Liver (tissue), 9 donors: ENCODE measurements around the gene SURF6. TPM values are rescaled to one million over a fixed set of nuclear protein-coding genes. Genes with fewer than 3 reads are reported as not detected.

Experiments used
- DNase-seq: peaks from one replicate; pipeline ENCODE4 v3.0.0-alpha.2; 2017; ENCODE audit warnings: low spot score
- H3K27ac ChIP-seq, 2 donors: one replicate each; pipeline ENCODE4 v1.7.0; 2013; ENCODE audit warnings: inconsistent platforms in 2 of 2, low read length in 2 of 2, control low read depth in 1 of 2, low read depth in 1 of 2, mild to moderate bottlenecking in 1 of 2
- H3K27me3 ChIP-seq, 4 donors: one replicate each; pipeline versions ENCODE4 v1.6.1 to v1.7.0; 2013; ENCODE audit warnings: low read length in 3 of 4, inconsistent platforms in 1 of 4, mild to moderate bottlenecking in 1 of 4, moderate library complexity in 1 of 4; ENCODE audit not compliant: control insufficient read depth in 4 of 4, insufficient read depth in 4 of 4
- H3K36me3 ChIP-seq, 4 donors: one replicate each; pipeline versions ENCODE4 v1.6.1 to v1.7.0; 2013; ENCODE audit warnings: low read length in 3 of 4, mild to moderate bottlenecking in 3 of 4, low read depth in 1 of 4, moderate library complexity in 1 of 4; ENCODE audit not compliant: control insufficient read depth in 4 of 4, insufficient read depth in 3 of 4
- H3K4me1 ChIP-seq, 4 donors: one replicate each; pipeline versions ENCODE4 v1.6.1 to v1.7.0; 2013; ENCODE audit warnings: low read length in 3 of 4, mild to moderate bottlenecking in 3 of 4, moderate library complexity in 1 of 4; ENCODE audit not compliant: control insufficient read depth in 4 of 4, insufficient read depth in 4 of 4
- H3K4me3 ChIP-seq, 3 donors: one replicate each; pipeline versions ENCODE4 v1.6.1 to v1.7.0; 2013; ENCODE audit warnings: low read length in 3 of 3, control low read depth in 1 of 3, low read depth in 1 of 3, mild to moderate bottlenecking in 1 of 3
- H3K9ac ChIP-seq, 2 donors: one replicate each; pipeline ENCODE4 v1.7.0; 2013; ENCODE audit warnings: low read length in 2 of 2, mild to moderate bottlenecking in 2 of 2, moderate library complexity in 2 of 2, control low read depth in 1 of 2, low read depth in 1 of 2
- H3K9me3 ChIP-seq, 4 donors: one replicate each; pipeline versions ENCODE4 v1.6.1 to v1.7.0; 2013; ENCODE audit warnings: low read length in 3 of 4; ENCODE audit not compliant: control insufficient read depth in 4 of 4
- CTCF ChIP-seq: fragments of 150-350 bp; IDR thresholded peaks from 2 replicates; pipeline ENCODE4 v1.5.1; 2017; ENCODE audit warnings: improper control_type of control experiment, low read depth, low read length; ENCODE audit not compliant: missing input control
- EGR1 ChIP-seq, 2 donors: IDR thresholded peaks; 2 replicates each; pipeline ENCODE4 v1.6.1; 2016 to 2018; ENCODE audit warnings: antibody characterized with exemption in 2 of 2, low read depth in 2 of 2
- FOXA1 ChIP-seq: IDR thresholded peaks from 2 replicates; pipeline ENCODE4 v1.6.1; 2016; ENCODE audit warnings: antibody characterized with exemption
- FOXA2 ChIP-seq: IDR thresholded peaks from 2 replicates; pipeline ENCODE4 v1.6.1; 2016; ENCODE audit warnings: antibody characterized with exemption
- JUND ChIP-seq, 2 donors: IDR thresholded peaks; 2 replicates each; pipeline ENCODE4 v1.6.1; 2016; ENCODE audit warnings: antibody characterized with exemption in 2 of 2
- MAX ChIP-seq: IDR thresholded peaks from 2 replicates; pipeline ENCODE4 v1.6.1; 2016; ENCODE audit warnings: antibody characterized with exemption
- RAD21 ChIP-seq, 2 donors: IDR thresholded peaks; 2 replicates each; pipeline ENCODE4 v1.6.1; 2016; ENCODE audit warnings: antibody characterized with exemption in 2 of 2, mild to moderate bottlenecking in 2 of 2
- REST ChIP-seq: IDR thresholded peaks from 2 replicates; pipeline ENCODE4 v1.6.1; 2016; ENCODE audit warnings: antibody characterized with exemption, mild to moderate bottlenecking
- SP1 ChIP-seq: IDR thresholded peaks from 2 replicates; pipeline ENCODE4 v1.6.1; 2018; ENCODE audit warnings: antibody characterized with exemption, mild to moderate bottlenecking
- ZBTB33 ChIP-seq: IDR thresholded peaks from 2 replicates; pipeline ENCODE4 v1.6.1; 2016; ENCODE audit warnings: antibody characterized with exemption
- WGBS: extraction: QIAGEN DNeasy Blood & Tissue Kit; methylation state at CpG from one replicate; pipeline ENCODE4 v1.1.7; 2013; 5-methylcytosine and 5-hydroxymethylcytosine counted together
- polyA plus RNA-seq, 2 donors: library from polyadenylated mRNA; stranded (reverse) in 1 of 2; unstranded in 1 of 2; fragments of 200-250 nt in 1 of 2; fragments of >200 nt in 1 of 2; fragmentation: Nextera tagmentation in 1 of 2; extraction: Ambion mirVana in 1 of 2; gene quantifications; one replicate each; pipeline versions ENCODE4 v1.2.1 to v1.2.3, GENCODE V29; 2013 to 2015
- total RNA-seq, 2 donors: library from RNA; depleted of rRNA; stranded (reverse); fragments of >200 nt; gene quantifications; one replicate each; pipeline ENCODE4 v1.2.3, GENCODE V29; 2014
- donor health status: healthy.
- donor health status: healthy.
- donor health status: healthy.
- donor health status: healthy.
- donor health status: healthy.

The SURF6 gene
- total and polyA plus RNA-seq, 4 donors = 4.1 to 12.9 (median 7.2) TPM

- no peaks in the 10 kb centered on the region for H3K9me3 ChIP-seq
- H3K36me3 ChIP-seq = no peaks in the 10 kb centered on the region
- no peak overlapping the region for H3K9ac ChIP-seq
- no peaks in the 10 kb centered on the region for H3K4me1 ChIP-seq
- no peak for DNase-seq
- H3K27ac ChIP-seq = no peak overlapping the region
- no peak for TF ChIP-seq CTCF
- TF ChIP-seq MAX = no peak
- TF ChIP-seq RAD21 (IDR thresholded peaks at IDR 0.05) = no peak
- no peak for TF ChIP-seq FOXA2
- TF ChIP-seq ZBTB33 = no peak
- no peak overlapping the region for H3K4me3 ChIP-seq
- WGBS = 83% methylated on average over 14 of the region's 14 CpGs
- no peaks in the 10 kb centered on the region for H3K27me3 ChIP-seq
Observed at GRCh38 chr9:133322701-133323100, 13.3 kb downstream of the SURF6 start.

GRCh38 chr9:133321411-133321935 is 14.5 kb downstream of the SURF6 start:
- no peak overlapping the region for H3K4me3 ChIP-seq
- no peaks in the 10 kb centered on the region for H3K9me3 ChIP-seq
- no peaks in the 10 kb centered on the region for H3K36me3 ChIP-seq
- H3K9ac ChIP-seq = no peak overlapping the region
- no peaks in the 10 kb centered on the region for H3K4me1 ChIP-seq
- H3K27ac ChIP-seq = no peak overlapping the region
- H3K27me3 ChIP-seq = no peaks in the 10 kb centered on the region
- 86% methylated on average over 13 of the region's 13 CpGs for WGBS
- TF ChIP-seq FOXA2 (no peak), SP1 (no peak), REST (no peak), JUND (IDR thresholded peaks at IDR 0.05) (no peak), EGR1 (IDR thresholded peaks at IDR 0.05; ENCODE audit: low read depth in 2 of 2) (no peak), FOXA1 (no peak), ZBTB33 (no peak)
- DNase-seq = no peak
